SK-N-DZ (cell line): Measurements from ENCODE around the gene MCCC1.
"Not testable (repeated sequence)": the region's sequence is repeated elsewhere in the genome, so short reads cannot be mapped to it uniquely, and the experiment has no call there.

Experiments used
- DNase-seq: peaks from one replicate; pipeline ENCODE4 v3.0.0-alpha.2; 2015; ENCODE audit warnings: low spot score

MCCC1 gene

DNA sequence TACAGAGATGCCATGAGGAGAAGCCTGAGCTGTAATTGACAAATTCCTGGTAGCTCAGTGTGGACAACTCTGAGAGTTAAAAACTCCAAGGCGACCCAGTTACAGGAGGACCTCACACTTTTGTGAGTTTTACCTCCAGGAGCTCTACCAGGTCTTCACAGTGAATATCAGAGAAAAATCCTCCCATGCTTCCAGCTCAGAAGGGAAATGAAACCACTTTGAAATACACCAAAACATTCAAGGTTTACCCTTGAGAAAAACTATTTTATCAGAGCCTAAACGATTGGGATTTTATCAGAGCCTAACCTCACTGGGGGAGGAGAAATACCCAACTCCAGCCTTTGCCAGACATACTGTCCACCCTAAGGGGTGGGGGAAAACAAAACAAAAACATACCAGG lies 52.4 kb downstream of the MCCC1 start:
- DNase-seq = no peak

DNA sequence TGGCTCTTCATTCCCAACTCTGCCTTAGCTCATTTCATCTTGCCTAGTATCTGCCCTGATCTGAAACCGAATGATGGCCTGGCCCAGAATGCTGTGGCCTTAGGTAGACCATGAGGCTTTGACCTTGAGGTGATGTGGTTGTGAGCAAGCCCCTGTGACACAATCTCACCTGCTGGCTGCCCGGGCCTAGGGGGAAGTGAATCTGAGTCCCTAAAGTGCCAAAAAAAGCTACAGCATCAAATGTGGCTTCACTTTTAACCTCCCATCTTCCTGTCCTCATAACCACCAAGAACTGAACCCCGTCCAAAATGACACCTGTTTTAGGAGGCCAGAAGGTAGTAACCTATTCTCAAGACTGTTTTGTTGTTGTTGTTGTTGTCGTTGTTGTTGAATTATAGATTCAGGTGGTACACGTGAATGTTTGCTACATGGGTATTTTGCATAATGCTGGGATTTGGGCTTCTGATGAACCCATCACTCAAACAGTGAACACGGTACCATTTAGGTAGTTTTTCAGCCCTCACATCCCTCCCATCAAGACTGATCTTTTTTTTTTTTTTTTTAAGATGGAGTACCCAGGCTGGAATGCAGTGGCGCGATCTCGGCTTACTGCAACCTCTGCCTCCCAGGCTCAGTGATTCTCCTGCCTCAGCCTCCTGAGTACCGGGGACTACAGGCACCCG lies 54.6 kb downstream of the MCCC1 start:
- no peak for DNase-seq

DNA sequence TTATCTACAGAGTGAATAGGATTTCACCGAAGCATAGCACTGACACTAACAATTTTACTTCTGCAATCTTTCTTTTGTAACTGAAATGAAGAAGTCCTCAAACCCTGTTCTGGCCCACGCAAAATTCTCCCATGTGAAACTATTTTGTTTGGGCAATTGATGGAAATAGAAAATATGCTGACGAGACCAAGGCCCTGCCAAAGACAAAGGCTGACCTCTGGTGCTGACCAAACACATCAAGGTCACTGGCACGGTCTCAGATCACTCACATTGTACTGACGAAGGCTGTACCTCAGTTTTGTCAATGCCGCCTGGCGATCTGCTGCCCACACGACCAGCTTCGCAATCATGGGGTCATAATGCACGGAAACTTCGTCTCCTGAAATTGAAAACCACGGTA lies 60.5 kb downstream of the MCCC1 start:
- no peak for DNase-seq

DNA sequence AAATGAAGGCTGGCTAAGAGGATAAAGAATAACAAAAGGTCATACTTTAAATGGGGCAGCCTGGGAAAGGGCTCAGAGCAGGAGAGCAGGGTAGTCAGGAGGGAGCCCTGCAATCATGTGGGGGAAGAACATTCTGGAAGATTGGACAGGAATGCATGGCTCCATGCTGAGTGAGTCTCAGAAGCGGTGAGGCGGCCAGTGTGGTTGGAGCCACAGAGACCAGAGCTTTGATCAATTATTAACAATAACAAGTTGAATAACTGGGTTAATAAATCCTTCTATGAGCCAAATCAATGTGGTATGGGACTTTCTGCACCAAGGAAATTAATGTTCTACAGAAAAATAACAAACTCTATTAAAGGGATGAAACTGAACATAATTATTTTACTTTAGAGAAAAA lies 61.1 kb downstream of the MCCC1 start:
- DNase-seq = no peak

DNA sequence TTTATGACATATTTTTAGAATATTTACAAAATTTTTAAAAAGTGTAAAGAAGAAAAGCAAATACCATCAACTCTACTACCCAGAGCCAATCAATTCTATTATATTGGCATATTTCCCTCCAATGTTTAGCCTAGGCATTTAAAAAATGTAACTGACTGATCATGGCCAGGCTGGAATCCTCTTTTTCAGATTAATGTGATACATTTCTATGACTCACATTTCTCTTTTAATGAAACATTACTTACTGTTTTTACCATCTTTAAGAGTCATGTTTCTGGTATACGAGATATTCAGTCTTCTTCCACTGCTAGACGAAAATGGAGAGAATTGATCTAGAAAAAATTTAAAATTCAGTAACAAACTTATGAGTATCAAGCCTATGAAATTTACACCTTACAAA lies 65.5 kb downstream of the MCCC1 start:
- DNase-seq = no peak

DNA sequence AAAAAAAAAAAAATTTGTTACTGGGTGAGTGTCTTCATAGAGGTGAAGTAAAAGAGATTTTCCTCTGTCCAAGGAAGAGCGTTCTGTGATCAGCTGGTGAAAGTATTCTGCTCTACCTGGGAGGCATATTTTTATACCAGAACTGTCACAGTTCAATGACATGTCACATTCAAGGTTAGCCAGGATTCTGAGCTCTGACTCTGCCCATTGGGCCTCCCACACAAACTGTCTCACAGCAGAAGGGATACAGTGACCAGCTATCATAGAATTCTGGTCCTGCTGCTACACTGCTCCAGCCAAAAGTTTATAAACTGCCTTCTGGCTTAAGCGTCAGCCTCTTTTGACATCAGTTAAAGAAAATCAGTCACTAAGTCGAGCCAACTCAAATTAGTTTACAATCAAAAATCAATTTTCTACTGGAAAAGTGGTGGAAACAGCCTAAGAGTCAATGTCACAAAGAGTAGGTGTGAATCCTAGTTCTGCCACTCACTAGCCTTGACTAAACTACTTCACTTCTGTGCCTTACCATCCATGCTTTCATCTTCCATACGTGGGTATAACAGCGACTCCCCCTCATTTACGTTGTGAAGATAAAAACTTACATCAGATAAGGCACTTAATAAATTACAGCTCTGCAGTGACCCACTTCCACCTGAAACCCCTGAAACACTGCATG lies 66.3 kb downstream of the MCCC1 start:
- no peak for DNase-seq

DNA sequence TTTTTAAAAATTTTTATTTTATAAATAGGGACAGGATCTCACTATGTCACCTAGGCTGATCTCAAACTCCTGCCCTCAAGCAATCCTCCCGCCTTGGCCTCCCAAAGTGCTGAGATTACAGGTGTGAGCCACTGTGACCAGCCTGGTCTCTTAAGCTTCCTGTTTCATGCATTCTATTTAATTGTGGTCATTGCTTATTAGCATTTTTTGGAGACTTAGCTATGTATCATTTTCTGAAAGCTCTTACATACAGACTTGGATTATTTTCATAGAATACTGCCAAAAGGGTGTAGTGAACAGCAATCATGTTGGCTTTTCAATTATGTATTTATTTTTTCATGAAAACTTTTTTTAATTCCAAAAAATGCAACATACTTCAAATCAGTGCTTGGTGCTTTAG lies 67.5 kb downstream of the MCCC1 start:
- no peak for DNase-seq

DNA sequence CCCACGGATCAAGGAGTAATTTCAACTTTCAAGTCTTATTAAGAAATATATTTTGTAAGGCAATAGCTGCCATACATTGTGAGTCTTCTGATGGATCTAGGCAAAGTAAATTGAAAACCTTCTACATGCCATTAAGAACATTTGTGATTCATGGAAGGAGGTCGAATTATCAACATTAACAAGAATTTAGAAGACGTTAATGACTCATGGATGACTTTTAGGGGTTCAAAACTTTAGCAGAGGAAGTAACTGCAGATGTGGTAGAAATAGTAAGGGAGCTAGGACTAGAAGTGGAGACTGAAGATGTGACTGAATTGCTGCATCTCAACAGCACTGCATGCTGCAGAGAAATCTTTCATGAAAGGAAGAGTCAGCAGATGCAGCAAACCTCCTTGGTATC lies 70.9 kb downstream of the MCCC1 start:
- DNase-seq = no peak

DNA sequence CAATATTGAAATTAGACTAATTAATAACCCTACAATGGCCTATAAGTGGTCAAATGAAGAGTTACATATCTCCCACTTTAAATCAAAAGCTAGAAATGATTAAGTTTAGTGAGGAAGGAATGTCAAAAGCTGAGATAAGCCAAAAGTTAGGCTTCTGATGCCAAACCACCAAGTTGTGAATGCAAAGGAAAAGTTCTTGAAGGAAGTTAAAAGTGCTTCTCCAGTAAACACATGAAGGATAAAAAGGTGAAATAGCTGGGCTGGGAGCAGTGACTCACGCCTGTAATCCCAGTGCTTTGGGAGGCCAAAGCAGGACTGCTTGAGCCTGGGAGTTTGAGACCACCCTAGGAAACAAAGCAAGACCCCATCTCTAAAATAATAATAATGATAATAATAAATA lies 72.0 kb downstream of the MCCC1 start:
- no peak for DNase-seq

DNA sequence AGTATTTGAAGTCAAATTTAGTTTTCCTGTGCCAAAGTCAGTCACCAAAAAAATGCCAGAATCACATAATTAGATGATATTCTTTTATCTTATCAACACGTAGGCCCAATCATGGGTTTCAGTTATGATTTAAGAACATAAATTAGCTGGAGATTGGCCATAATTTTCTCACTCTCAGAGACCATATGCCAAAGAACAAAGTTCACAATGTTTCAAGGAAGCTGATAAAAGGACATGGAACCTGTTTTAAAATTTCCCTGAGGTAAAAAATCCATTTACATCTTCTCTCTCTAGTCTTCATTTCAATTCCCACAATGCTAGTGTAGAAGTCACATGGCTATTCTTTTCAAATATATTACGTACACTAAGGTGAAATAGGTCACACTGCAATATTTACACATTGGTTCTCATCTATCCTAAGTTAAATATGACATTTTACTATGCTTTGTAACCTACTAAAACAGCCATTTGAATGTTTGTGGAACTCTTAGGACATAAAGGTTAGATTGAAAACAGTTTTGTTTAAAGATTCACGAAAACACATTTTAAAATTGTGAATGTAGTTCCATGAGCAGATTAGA lies 76.3 kb downstream of the MCCC1 start:
- no peak for DNase-seq

DNA sequence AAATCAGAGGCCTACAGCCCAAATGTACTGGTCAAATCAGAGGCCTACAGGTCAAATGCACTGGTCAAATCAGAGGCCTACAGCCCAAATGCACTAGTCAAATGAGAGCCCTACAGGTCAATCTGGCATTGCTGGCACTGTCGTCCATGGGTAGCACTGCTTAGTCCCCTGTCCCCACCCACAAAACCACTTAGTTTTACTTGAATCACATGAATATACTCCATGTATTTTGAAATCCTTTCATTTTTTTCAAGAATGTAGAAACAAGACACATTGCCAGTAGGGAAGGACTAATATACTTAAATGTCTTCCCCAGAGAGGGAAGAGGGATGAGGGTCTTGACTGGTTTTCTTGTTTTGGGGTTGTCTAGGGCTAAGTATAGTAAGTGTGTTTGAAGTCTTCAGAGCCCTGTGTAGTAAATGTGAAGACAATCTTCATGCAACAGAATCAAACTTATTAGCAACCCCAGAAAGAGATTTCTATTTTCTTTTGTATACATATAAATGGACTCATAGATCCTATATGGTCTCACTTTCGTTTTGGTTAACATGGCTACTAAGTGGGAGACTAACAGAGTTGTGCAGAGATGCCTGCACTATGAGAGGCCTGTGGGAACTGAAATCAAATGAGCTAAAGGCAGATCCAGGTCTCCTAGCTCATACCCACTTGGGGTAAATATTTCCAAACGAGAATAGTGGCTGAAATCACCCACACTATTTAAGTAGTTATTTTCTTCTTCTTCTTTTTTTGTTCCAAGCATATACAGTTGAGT lies 80.7 kb downstream of the MCCC1 start:
- DNase-seq = no peak

DNA sequence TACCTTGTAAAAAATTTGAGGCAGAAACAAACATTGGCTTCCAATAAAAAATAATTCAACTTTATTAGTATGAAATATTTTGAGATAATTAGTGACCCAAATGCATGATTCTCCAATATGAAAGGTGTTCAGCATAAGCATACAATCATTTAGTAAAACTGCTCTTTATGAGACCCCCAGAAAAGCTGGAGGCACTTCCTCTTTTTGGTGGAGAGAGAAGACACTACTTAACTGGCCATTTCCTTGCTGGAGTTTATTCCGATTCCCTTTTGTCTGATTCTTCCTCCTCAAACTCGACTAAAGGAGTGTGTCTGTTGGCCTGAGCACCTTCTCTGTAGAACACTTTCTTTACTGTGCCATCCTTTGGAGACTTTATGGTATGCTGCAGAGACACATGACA lies 84.1 kb downstream of the MCCC1 start:
- DNase-seq = no peak

DNA sequence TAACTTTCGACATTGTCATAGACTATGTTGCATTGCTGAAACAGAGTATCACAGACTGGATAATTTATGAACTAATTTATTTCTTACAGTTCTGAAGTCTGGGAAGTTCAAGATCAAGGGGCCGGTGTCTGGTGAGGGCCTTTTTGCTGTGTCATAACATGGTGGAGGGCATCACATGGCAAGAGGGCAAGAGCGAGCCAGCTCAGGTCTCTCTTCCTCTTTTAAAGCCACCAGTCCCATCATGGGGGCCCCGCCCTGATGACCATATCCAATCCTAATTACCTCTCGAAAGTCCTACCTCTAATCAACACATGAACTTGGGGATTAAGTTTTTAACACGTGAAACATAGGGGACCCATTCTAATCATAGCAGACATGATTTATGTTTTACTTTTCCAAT lies 85.4 kb downstream of the MCCC1 start:
- DNase-seq = no peak

DNA sequence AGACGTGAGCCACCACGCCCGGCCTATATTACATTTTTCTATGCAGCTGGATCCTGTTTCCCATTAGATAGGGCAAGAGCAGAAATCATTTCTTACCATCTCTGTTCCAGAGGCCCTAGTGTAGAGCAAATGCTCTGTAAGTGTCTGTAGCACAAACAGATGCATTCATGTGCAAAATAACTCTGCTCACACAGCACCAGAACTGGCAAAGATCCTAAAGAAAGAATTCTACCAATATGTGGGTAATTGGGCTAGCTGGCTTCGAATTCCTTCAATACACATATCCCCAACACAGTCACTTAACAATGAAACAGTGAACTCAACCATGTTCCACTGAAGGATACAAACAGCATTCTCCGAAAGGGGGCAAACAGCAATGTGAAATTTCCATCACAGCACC lies 86.2 kb downstream of the MCCC1 start:
- no peak for DNase-seq

DNA sequence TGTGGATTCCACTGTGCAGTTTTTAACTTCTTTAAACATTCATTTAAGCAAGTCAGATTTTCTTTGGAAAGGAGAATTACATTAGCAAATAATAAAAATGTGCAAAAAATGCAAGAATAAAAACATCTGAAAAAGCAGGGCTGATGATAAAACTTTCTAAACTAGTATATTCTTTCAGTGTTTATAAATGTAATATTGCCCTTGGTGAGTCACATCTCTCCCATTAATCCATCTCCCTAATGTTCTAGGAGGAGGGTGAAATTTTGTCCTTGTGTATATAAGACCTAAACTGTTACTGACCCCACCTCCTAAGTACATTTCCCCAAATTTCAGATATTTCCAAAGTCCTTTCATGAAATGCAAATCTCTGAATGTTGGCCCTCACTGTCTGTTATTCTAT lies 90.5 kb downstream of the MCCC1 start:
- no peak for DNase-seq

DNA sequence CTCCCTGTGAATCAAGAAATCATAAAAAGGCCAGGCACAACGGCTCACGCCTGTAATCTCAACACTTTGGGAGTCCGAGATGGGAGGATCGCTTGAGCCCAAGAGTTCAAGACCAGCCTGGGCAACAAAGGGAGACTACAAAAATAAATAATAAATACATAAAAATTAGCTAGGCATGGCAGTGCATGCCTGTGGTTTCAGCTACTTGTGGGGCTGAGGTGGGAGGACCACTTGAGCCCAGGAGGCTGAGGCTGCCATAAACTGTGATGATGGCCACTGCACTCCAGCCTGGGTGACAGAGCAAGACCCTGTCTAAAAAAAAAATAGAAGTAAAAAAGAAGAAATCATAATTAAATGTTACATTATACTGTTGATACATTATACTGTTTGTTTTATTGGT lies 91.0 kb downstream of the MCCC1 start:
- DNase-seq = no peak

DNA sequence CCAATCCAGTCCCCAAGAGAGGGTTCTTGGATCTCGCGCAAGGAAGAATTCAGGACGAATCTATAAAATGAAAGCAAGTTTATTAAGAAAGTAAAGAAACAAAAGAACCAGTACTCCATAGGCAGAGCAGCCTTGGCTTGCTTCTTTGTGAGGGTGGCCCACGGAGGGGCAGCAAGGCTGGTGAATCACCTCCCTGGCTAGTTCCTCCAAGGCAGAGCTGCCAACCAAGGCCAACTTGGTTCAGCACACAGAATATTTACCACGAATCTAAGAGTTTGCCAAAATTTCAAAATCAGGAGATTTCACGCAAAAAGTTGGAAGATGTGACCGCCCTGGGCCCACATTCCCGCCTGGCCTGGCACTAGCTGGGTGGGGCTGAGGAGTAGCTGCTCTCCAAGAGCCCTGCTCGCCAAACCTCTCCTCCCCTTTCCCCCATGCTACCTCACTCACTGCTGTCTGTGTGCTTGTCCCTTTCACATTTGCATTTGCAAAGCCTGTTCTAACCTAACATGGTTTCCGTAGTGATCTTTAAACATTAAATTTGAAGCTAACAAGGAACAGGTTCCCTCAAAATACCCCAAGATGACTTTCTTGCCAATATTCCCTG lies 92.8 kb downstream of the MCCC1 start:
- no peak for DNase-seq

DNA sequence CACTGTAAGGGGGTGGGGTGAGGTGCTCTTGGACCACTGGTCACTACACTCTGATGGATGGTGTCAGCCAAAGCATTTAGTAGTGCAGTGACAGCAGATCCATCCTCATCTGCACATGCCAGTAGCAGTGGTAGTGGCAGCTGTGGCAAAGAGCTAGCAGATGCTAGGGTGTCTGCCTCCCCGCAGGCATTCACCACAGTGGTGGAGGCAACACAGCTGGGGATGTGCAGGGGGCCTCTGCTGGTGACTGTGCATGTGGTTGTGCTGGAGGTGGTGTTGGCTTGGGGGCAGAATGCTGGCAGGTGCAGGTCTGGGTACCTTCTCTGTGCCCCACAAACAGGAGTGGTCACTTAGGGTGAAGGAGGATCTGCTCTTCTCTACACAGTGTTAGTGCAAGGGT lies 99.5 kb downstream of the MCCC1 start:
- DNase-seq = no peak

DNA sequence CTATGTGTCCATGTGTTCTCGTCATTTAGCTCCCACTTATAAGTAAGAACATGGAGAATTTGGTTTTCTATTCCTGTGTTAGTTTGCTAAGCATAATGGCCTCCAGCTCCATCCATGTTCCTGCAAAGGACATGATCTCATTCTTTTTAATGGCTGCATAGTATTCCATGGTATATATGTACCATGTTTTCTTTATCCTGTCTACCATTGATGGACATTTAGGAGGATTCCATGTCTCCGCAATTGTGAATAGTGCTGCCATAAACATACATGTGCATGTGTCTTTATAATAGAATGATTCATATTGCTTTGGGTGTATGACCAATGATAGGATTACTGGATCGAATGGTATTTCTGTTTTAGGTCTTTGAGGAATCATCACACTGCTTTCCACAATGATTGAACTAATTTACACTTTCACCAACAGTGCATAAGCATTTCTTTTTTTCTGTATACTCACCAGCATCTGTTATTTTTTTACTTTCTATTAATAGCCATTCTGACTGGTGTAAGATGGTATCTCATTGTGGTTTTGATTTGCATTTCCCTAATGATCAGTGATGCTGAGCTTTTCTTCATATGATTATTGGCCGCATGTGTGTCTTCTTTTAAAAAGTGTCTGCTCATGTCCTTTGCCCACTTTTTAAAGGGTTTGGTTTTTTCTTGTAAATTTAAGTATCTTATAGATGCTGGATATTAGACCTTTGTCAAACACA lies 105.7 kb downstream of the MCCC1 start:
- not testable (repeated sequence) for DNase-seq

DNA sequence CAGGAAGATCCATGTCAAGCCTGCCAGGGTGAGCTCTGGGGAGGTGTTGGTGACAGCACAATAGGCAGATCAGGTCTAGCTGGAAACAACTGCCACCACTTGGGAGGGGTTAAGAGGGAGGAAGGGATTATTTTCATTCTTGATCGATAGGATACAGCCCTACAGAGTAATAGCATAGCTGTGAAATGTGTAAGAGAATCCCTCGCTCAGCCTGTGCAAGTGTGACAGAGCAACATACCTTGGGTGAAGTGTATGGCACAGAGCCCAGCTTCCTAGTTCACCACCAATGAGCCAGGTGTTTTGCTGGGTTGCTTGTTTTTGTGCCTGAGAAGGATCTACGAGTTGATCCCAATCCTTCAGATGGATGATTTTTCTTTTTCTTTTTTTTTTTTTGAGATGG lies 109.7 kb downstream of the MCCC1 start:
- no peak for DNase-seq

DNA sequence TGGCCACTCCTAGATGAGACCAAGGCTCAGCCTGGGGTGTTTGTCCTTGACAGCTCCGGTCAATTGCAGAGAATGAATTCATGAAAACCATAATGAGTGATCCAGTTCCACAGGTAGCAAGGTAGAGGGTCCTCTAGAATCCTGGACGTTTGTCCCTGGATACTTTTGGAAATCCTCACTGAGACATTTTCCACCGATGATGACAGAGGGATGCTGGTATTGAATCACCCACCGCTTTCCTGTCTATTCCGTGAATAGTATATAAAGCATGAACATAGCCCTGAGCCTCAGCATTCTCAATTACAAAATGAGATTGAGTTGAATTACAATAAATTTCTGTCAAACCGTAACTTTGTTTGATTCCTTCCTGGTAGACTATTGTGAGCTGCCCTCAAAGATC lies 113.3 kb downstream of the MCCC1 start:
- no peak for DNase-seq

DNA sequence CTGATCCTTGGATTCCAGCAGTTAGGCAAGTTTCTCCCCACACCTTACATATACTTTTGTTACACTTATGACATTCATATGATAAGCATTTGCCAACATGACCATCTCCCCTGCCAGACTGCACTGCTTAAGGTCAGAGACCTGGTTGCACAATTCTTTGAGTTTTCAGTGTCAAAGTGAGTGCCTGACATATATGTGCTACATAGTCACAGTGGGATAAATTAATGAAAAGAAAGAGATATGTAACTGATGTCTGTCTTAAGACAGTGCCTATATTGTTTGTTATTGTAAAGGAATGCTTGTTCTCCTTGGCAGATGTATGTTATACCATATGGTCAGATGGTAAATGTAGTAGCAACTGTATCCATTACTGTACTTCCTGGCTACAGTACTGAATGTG lies 115.4 kb downstream of the MCCC1 start:
- DNase-seq = no peak
